Measurements from ENCODE around the gene TMPRSS15. TPM values are rescaled to one million over a fixed set of nuclear protein-coding genes. Genes with fewer than 3 reads are reported as not detected.

Gene TMPRSS15
- total RNA-seq, 1 experiment from 2014 or later = not detected

DNA sequence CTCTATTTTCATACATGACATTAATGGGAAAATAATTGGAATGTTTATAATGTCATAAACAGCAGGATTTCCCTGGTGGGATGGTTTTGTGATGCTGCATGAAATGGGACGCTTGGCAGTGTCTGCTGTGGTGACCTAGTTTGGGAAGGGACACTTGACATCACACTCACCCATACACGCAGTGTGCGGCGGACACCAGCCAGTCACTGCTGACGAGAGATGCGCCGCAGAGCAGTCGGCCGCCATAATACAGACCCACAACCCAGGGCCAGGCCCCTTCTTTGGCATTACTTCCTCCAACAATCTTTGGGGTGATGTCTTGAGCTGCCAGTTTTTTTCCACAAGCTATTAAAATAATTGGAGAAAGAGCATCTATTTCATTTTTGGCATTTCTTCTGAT, 109.5 kb downstream of the TMPRSS15 start:
- ChIA-PET CTCF (no interaction called here), POLR2A (ENCODE audit: low non-redundant PET) (no interaction called here)
- Histone ChIP-seq H3K4me1 (ENCODE audit: insufficient read depth, low read length, poor library complexity, severe bottlenecking) (no peaks in the 10 kb centered on the region), H3K36me3 (ENCODE audit: insufficient read depth, low read length, poor library complexity, severe bottlenecking) (no peaks in the 10 kb centered on the region), H3K27ac (ENCODE audit: low read depth, low read length, poor library complexity, severe bottlenecking) (no peak overlapping the region), H3K27me3 (replicated peaks; ENCODE audit: insufficient read depth, low read depth, low read length, poor library complexity) (no peaks in the 10 kb centered on the region), H3K9me3 (ENCODE audit: low read depth, low read length, poor library complexity, severe bottlenecking) (no peaks in the 10 kb centered on the region), H3K4me3 (ENCODE audit: low read depth, low read length, poor library complexity, severe bottlenecking) (no peak overlapping the region)
- TF ChIP-seq, protein P1, sequence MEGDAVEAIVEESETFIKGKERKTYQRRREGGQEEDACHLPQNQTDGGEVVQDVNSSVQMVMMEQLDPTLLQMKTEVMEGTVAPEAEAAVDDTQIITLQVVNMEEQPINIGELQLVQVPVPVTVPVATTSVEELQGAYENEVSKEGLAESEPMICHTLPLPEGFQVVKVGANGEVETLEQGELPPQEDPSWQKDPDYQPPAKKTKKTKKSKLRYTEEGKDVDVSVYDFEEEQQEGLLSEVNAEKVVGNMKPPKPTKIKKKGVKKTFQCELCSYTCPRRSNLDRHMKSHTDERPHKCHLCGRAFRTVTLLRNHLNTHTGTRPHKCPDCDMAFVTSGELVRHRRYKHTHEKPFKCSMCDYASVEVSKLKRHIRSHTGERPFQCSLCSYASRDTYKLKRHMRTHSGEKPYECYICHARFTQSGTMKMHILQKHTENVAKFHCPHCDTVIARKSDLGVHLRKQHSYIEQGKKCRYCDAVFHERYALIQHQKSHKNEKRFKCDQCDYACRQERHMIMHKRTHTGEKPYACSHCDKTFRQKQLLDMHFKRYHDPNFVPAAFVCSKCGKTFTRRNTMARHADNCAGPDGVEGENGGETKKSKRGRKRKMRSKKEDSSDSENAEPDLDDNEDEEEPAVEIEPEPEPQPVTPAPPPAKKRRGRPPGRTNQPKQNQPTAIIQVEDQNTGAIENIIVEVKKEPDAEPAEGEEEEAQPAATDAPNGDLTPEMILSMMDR (conservative IDR thresholded peaks at IDR 0.05; ENCODE audit: low read depth, low read length) = no peak
- TF ChIP-seq EZH2 (IDR thresholded peaks at IDR 0.05; ENCODE audit: borderline replicate concordance, low read depth, low read length, poor library complexity, severe bottlenecking) = no peak
- no peak for DNase-seq (ENCODE audit: low spot score)
- intact Hi-C loops (cut with micrococcal nuclease; ENCODE audit: unreplicated experiment) = loop anchor here (10.0 kb wide), 1 partner anchor 661 kb away; no protein-coding TSS in a partner anchor
- BruUV-seq (replicated peaks) = no TSS peak

DNA sequence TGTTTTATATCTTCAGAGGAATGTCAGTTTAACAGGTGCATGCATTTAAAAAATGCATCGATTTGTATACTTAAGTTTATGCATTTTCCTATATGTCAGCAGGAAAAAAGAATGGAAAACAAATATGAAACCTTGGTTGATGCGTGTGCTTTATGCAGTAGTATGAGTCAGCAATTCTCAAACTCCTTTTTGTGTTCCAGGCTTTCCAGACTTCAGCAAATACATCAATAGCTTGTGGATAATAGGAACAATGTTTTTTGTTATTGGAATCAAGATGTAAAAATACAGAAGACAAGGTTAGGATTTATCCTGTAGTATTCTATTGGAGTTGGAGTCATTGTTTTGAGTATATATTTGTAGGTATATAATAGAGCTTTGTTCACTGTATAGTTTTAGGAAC, 113.7 kb downstream of the TMPRSS15 start:
- TF ChIP-seq, protein P1 (conservative IDR thresholded peaks at IDR 0.05; ENCODE audit: low read depth, low read length) = no peak
- no peak for TF ChIP-seq EZH2 (IDR thresholded peaks at IDR 0.05; ENCODE audit: borderline replicate concordance, low read depth, low read length, poor library complexity, severe bottlenecking)
- intact Hi-C loops (cut with micrococcal nuclease; ENCODE audit: unreplicated experiment) = loop anchor here (10.0 kb wide), 1 partner anchor 665 kb away; no protein-coding TSS in a partner anchor
- H3K36me3 ChIP-seq (ENCODE audit: insufficient read depth, low read length, poor library complexity, severe bottlenecking) = no peaks in the 10 kb centered on the region
- no peaks in the 10 kb centered on the region for H3K4me1 ChIP-seq (ENCODE audit: insufficient read depth, low read length, poor library complexity, severe bottlenecking)
- H3K27me3 ChIP-seq (replicated peaks; ENCODE audit: insufficient read depth, low read depth, low read length, poor library complexity) = no peaks in the 10 kb centered on the region
- no TSS peak for BruUV-seq (replicated peaks)
- H3K9me3 ChIP-seq (ENCODE audit: low read depth, low read length, poor library complexity, severe bottlenecking) = no peaks in the 10 kb centered on the region
- DNase-seq (ENCODE audit: low spot score) = no peak
- no peak overlapping the region for H3K27ac ChIP-seq (ENCODE audit: low read depth, low read length, poor library complexity, severe bottlenecking)
- POLR2A ChIA-PET (ENCODE audit: low non-redundant PET) = no interaction called here
- H3K4me3 ChIP-seq (ENCODE audit: low read depth, low read length, poor library complexity, severe bottlenecking) = no peak overlapping the region
- CTCF ChIA-PET = no interaction called here

DNA sequence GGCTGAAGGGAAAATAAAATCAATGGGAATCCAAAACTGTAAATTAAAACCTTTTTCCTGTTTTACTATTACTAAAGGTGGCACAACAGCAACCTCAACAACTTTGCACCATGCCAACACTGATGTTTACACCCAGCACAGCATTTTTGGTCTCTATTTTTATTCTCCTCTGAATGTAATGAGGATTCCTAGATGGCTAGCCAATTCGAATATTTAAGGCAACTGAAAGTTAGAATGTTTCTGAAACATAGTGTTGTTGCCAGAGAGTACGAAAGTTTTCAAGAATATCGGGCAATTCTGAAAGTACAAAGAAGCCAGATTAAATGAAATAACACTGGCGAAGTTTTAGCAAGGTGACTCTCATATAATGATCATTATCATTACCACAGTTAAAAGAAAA, 118.2 kb downstream of the TMPRSS15 start:
- Histone ChIP-seq H3K27ac (ENCODE audit: low read depth, low read length, poor library complexity, severe bottlenecking) (no peak overlapping the region), H3K36me3 (ENCODE audit: insufficient read depth, low read length, poor library complexity, severe bottlenecking) (no peaks in the 10 kb centered on the region), H3K27me3 (replicated peaks; ENCODE audit: insufficient read depth, low read depth, low read length, poor library complexity) (no peaks in the 10 kb centered on the region), H3K9me3 (ENCODE audit: low read depth, low read length, poor library complexity, severe bottlenecking) (no peaks in the 10 kb centered on the region), H3K4me1 (ENCODE audit: insufficient read depth, low read length, poor library complexity, severe bottlenecking) (no peaks in the 10 kb centered on the region), H3K4me3 (ENCODE audit: low read depth, low read length, poor library complexity, severe bottlenecking) (no peak overlapping the region)
- no peak for TF ChIP-seq EZH2 (IDR thresholded peaks at IDR 0.05; ENCODE audit: borderline replicate concordance, low read depth, low read length, poor library complexity, severe bottlenecking)
- TF ChIP-seq, protein P1 (conservative IDR thresholded peaks at IDR 0.05; ENCODE audit: low read depth, low read length) = no peak
- no peak for DNase-seq (ENCODE audit: low spot score)
- CTCF ChIA-PET = no interaction called here
- intact Hi-C loops (cut with micrococcal nuclease; ENCODE audit: unreplicated experiment) = no loop called here
- BruUV-seq (replicated peaks) = no TSS peak
- POLR2A ChIA-PET (ENCODE audit: low non-redundant PET) = no interaction called here

All from A673 (cell line).